Hepatocyte (in vitro differentiated cells): ENCODE measurements around the gene MVB12A.

Source experiments
- EZH2 ChIP-seq: fragments of 200-600 bp; sonication (generic); IDR thresholded peaks from 2 replicates; pipeline ENCODE4 v1.6.1; 2016; ENCODE audit warnings: antibody characterized with exemption, mild to moderate bottlenecking, borderline replicate concordance
- EZH2phosphoT487 ChIP-seq: fragments of 200-600 bp; sonication (generic); IDR thresholded peaks from one replicate; pipeline ENCODE4 v1.6.1; 2018; ENCODE audit warnings: antibody characterized with exemption, mild to moderate bottlenecking, low read depth, moderate library complexity; ENCODE audit not compliant: unreplicated experiment, severe bottlenecking
- TF ChIP-seq, protein P1 (sequence below): fragments of 200-600 bp; sonication (generic); IDR thresholded peaks from 2 replicates; pipeline ENCODE4 v1.5.1; 2016; ENCODE audit warnings: antibody characterized with exemption, mild to moderate bottlenecking; ENCODE audit not compliant: poor library complexity

DNA sequence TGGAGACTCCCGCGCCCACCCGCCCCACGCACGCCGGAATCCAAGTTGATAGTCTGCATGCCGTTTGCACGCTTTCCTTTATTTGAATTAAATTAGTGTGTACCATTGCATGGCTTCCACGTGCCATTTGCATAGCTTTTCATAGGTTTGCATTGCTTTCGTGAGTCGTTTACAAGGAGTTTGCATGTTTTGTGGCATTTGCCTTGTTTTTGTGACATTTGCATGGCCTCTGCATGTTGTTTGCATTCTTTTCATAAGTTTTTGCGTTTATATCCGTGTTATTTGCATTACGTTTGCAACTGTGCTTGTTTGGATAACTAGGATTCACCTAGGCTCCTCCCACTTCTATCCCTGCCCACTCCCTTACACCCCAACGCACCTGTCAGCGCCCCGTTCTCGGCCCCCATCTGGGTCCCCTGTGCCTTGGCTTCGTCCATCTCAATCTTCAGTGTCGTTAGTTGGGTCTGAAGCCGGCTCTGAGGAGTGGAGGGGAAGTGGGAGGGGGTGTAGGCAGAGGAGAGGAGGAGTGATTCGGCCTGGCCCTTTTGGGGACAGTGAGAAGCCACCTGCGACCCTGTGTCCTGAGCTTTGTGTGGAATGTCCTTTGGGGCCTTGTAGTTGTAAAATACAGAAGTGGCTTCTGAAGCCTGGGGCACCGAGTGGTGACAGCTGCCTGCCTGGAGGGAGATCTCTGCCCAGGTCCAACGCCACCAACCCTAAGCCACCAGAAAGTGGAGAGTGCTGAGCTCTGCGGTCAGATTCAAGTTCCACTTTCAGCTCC lies 28.3 kb upstream of the MVB12A start:
- TF ChIP-seq, protein P1, sequence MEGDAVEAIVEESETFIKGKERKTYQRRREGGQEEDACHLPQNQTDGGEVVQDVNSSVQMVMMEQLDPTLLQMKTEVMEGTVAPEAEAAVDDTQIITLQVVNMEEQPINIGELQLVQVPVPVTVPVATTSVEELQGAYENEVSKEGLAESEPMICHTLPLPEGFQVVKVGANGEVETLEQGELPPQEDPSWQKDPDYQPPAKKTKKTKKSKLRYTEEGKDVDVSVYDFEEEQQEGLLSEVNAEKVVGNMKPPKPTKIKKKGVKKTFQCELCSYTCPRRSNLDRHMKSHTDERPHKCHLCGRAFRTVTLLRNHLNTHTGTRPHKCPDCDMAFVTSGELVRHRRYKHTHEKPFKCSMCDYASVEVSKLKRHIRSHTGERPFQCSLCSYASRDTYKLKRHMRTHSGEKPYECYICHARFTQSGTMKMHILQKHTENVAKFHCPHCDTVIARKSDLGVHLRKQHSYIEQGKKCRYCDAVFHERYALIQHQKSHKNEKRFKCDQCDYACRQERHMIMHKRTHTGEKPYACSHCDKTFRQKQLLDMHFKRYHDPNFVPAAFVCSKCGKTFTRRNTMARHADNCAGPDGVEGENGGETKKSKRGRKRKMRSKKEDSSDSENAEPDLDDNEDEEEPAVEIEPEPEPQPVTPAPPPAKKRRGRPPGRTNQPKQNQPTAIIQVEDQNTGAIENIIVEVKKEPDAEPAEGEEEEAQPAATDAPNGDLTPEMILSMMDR: no peak
- TF ChIP-seq EZH2 (no peak), EZH2phosphoT487 (no peak)
